ENCODE data around the gene PRKCI.

GRCh38 chr3:170259907-170260306, 37.7 kb downstream of the PRKCI start:
- TF ChIP-seq POLR2A (IDR thresholded peaks at IDR 0.05) (no peak), CTCF (IDR thresholded peaks at IDR 0.05 in 8 of 11, conservative IDR thresholded peaks at IDR 0.05 in 3 of 11) (no peak), POLR2AphosphoS5 (IDR thresholded peaks at IDR 0.05) (no peak)

Data from spleen (tissue), 7 donors.